ENCODE measurements around the gene MBD6. TPM values are rescaled to one million over a fixed set of nuclear protein-coding genes. Genes with fewer than 3 reads are reported as not detected.

MBD6 gene
- total RNA-seq, 1 donor from 2014 or later: 58.5 TPM

- FAIRE-seq (no peak), DNase-seq (ENCODE audit: low read depth) (no peak)
- peaks cover 15% of the 10 kb centered on the region for H3K79me2 ChIP-seq (ENCODE audit: insufficient read depth, low read length)
- H3K4me1 ChIP-seq (ENCODE audit: insufficient read depth, low read length): no peaks in the 10 kb centered on the region
- H3K9ac ChIP-seq (ENCODE audit: low read length): peak overlapping the region; percentile 10
- H3K4me3 ChIP-seq (ENCODE audit: insufficient read depth, low read depth, low read length): no peak overlapping the region
- no peaks in the 10 kb centered on the region for H3K9me3 ChIP-seq (ENCODE audit: insufficient read depth, low read depth, low read length)
- TF ChIP-seq CTCF (IDR thresholded peaks at IDR 0.05; ENCODE audit: insufficient read depth, low read depth, low read length) (no peak), EZH2 (IDR thresholded peaks at IDR 0.05; ENCODE audit: insufficient read depth, low read length) (no peak)
- H3K27me3 ChIP-seq (ENCODE audit: insufficient read depth, low read length): no peaks in the 10 kb centered on the region
- no peak overlapping the region for H3K4me3 Mint-ChIP-seq (ENCODE audit: unreplicated experiment)
- H4K20me1 ChIP-seq (ENCODE audit: insufficient read depth, low read length): peaks cover 54% of the 10 kb centered on the region
- no peak overlapping the region for H3K27ac Mint-ChIP-seq (ENCODE audit: unreplicated experiment)
- H3K4me1 Mint-ChIP-seq (ENCODE audit: low read depth, unreplicated experiment): no peaks in the 10 kb centered on the region
- H2AFZ ChIP-seq (ENCODE audit: low read depth, low read length): no peak overlapping the region
- peaks cover 61% of the 10 kb centered on the region for H3K36me3 ChIP-seq (ENCODE audit: insufficient read depth, low read length)
- H3K36me3 Mint-ChIP-seq (ENCODE audit: low read depth, unreplicated experiment): peaks cover 29% of the 10 kb centered on the region
- H3K27ac ChIP-seq (ENCODE audit: low read depth, low read length): no peak overlapping the region
- no peak overlapping the region for H3K4me2 ChIP-seq (ENCODE audit: low read length)
- no peaks in the 10 kb centered on the region for H3K9me3 Mint-ChIP-seq (ENCODE audit: unreplicated experiment)
- no peaks in the 10 kb centered on the region for H3K27me3 Mint-ChIP-seq (ENCODE audit: low read depth, unreplicated experiment)
These were observed 12.4 kb downstream of the MBD6 start for GRCh38 chr12:57534991-57535543.

GRCh38 chr12:57535764-57536596 is 13.4 kb downstream of the MBD6 start:
- Histone ChIP-seq H2AFZ (ENCODE audit: low read depth, low read length) (no peak overlapping the region), H3K9ac (ENCODE audit: low read length) (no peak overlapping the region), H3K27ac (ENCODE audit: low read depth, low read length) (no peak overlapping the region), H3K4me1 (ENCODE audit: insufficient read depth, low read length) (no peaks in the 10 kb centered on the region), H3K27me3 (ENCODE audit: insufficient read depth, low read length) (no peaks in the 10 kb centered on the region), H3K36me3 (ENCODE audit: insufficient read depth, low read length) (peaks cover 53% of the 10 kb centered on the region), H3K4me3 (ENCODE audit: insufficient read depth, low read depth, low read length) (no peak overlapping the region), H3K9me3 (ENCODE audit: insufficient read depth, low read depth, low read length) (no peaks in the 10 kb centered on the region), H3K79me2 (ENCODE audit: insufficient read depth, low read length) (peaks cover 21% of the 10 kb centered on the region), H4K20me1 (ENCODE audit: insufficient read depth, low read length) (peaks cover 57% of the 10 kb centered on the region), H3K4me2 (ENCODE audit: low read length) (no peak overlapping the region)
- peaks cover 7% of the 10 kb centered on the region for H3K4me1 Mint-ChIP-seq (ENCODE audit: low read depth, unreplicated experiment)
- H3K27me3 Mint-ChIP-seq (ENCODE audit: low read depth, unreplicated experiment): no peaks in the 10 kb centered on the region
- DNase-seq (ENCODE audit: low read depth) (no peak), FAIRE-seq (no peak)
- no peak for TF ChIP-seq CTCF (IDR thresholded peaks at IDR 0.05; ENCODE audit: insufficient read depth, low read depth, low read length)
- TF ChIP-seq EZH2 (IDR thresholded peaks at IDR 0.05; ENCODE audit: insufficient read depth, low read length): no peak
- H3K9me3 Mint-ChIP-seq (ENCODE audit: unreplicated experiment): no peaks in the 10 kb centered on the region
- H3K27ac Mint-ChIP-seq (ENCODE audit: unreplicated experiment): no peak overlapping the region
- peak overlapping the region; percentile 64 for H3K4me3 Mint-ChIP-seq (ENCODE audit: unreplicated experiment)
- H3K36me3 Mint-ChIP-seq (ENCODE audit: low read depth, unreplicated experiment): peaks cover 29% of the 10 kb centered on the region

GRCh38 chr12:57536597-57536942 is 13.9 kb downstream of the MBD6 start:
- H3K9me3 Mint-ChIP-seq (ENCODE audit: unreplicated experiment): no peaks in the 10 kb centered on the region
- Histone ChIP-seq H3K79me2 (ENCODE audit: insufficient read depth, low read length) (peaks cover 25% of the 10 kb centered on the region), H3K27ac (ENCODE audit: low read depth, low read length) (no peak overlapping the region), H3K4me2 (ENCODE audit: low read length) (no peak overlapping the region), H3K36me3 (ENCODE audit: insufficient read depth, low read length) (peaks cover 49% of the 10 kb centered on the region), H3K9me3 (ENCODE audit: insufficient read depth, low read depth, low read length) (no peaks in the 10 kb centered on the region), H4K20me1 (ENCODE audit: insufficient read depth, low read length) (peaks cover 63% of the 10 kb centered on the region), H3K4me1 (ENCODE audit: insufficient read depth, low read length) (peaks cover 4% of the 10 kb centered on the region), H3K4me3 (ENCODE audit: insufficient read depth, low read depth, low read length) (no peak overlapping the region), H2AFZ (ENCODE audit: low read depth, low read length) (no peak overlapping the region), H3K9ac (ENCODE audit: low read length) (no peak overlapping the region), H3K27me3 (ENCODE audit: insufficient read depth, low read length) (no peaks in the 10 kb centered on the region)
- H3K4me1 Mint-ChIP-seq (ENCODE audit: low read depth, unreplicated experiment): peaks cover 10% of the 10 kb centered on the region
- no peaks in the 10 kb centered on the region for H3K27me3 Mint-ChIP-seq (ENCODE audit: low read depth, unreplicated experiment)
- no peak overlapping the region for H3K4me3 Mint-ChIP-seq (ENCODE audit: unreplicated experiment)
- peaks cover 30% of the 10 kb centered on the region for H3K36me3 Mint-ChIP-seq (ENCODE audit: low read depth, unreplicated experiment)
- no peak for FAIRE-seq
- TF ChIP-seq CTCF (IDR thresholded peaks at IDR 0.05; ENCODE audit: insufficient read depth, low read depth, low read length) (no peak), EZH2 (IDR thresholded peaks at IDR 0.05; ENCODE audit: insufficient read depth, low read length) (no peak)
- no peak for DNase-seq (ENCODE audit: low read depth)
- no peak overlapping the region for H3K27ac Mint-ChIP-seq (ENCODE audit: unreplicated experiment)
